GM18873 (cell line): ENCODE measurements around the gene FZD2.
"Not testable (repeated sequence)": the region's sequence is repeated elsewhere in the genome, so short reads cannot be mapped to it uniquely, and the experiment has no call there.

Experiments used
- ATAC-seq: cut with Tn5 transposase; IDR thresholded peaks from one replicate; pipeline ENCODE4 v1.9.1; 2021; ENCODE audit warnings: mild to moderate bottlenecking, moderate library complexity, moderate number of reproducible peaks; ENCODE audit not compliant: unreplicated experiment, low FRiP score

Gene FZD2

GRCh38 chr17:44556832-44557606, at the start of gene FZD2:
TSS of gene FZD2 (plus strand) at chr17:44557484. CDS start at chr17:44557689, 205 bp downstream.
- no peak for ATAC-seq

GRCh38 chr17:44511241-44512134, 45.8 kb upstream of the FZD2 start:
- not testable (repeated sequence) for ATAC-seq

GRCh38 chr17:44518032-44518431, 39.3 kb upstream of the FZD2 start:
- no peak for ATAC-seq

DNA sequence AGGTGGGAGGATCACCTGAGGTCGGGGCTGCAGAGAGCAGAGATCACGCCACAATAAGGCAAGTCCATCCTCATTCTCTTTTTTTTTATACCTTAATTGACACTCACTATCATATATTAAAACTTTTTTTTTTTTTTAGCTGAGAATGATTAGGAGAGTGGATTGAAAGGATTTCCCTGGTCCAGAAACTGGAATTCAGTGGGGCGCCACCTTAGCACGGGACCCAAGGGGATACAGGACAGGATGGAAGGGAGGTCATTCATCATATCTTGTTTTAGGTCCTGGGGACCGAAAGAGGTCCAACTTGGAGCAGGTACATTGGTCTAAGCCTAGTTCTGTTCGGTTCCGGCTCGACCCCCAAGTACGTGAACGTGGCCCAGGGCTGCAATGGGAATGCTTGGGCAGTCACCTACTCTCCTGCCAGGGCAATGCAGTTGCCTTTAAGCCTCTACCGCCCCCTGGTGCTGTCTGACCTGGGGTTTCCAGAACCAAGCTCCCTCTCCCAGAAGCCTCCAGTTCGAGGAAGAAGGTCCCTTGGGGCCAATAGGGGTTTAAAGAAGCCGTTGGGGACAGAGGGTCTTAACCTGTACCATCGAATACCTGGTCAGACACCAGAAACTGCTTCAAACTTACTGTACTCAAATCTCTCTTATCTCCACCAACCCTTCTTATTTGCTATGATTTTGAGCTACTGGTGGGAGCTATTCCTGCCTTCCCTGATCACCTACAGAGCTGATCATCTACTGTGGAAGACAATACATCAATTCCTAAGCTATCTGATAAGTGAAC, 34.2 kb upstream of the FZD2 start:
- ATAC-seq, result no peak

- no peak for ATAC-seq
These were observed 33.7 kb upstream of the FZD2 start for GRCh38 chr17:44523672-44523972.

DNA sequence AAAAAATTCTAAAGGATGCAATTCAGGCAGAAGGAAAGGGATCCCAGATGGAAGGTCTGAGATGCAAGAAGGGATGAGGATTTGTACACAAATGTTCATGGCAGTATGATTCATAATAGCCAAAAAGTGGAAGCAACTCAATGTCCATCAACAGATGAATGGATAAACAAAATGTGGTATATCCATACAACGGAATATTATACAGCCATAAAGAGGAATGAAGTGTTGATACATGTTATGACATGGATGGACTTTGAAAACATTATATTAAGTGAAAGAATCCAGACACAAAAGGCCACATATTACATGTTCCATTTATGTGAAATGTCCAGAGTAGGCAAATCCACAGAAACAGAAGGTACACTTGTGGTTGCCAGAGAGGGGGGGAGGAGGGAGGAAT, 30.2 kb upstream of the FZD2 start:
- no peak for ATAC-seq

DNA sequence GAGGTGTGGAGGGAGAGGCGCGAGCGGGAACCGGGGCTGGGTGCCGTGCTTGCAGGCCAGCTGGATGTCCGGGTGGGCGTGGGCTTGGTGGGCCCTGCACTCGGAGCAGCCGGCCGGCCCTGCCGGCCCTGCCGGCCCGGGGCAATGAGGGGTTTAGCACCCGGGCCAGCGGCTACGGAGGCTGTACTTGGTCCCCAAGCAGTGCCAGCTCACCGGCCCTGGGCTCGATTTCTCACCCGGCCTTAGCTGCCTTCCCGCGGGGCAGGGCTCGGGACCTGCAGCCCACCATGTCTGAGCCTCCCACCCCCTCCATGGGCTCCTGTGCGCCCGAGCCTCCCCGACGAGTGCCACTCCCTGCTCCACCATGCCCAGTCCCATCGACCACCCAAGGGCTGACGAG, 29.3 kb upstream of the FZD2 start:
- ATAC-seq, result no peak

DNA sequence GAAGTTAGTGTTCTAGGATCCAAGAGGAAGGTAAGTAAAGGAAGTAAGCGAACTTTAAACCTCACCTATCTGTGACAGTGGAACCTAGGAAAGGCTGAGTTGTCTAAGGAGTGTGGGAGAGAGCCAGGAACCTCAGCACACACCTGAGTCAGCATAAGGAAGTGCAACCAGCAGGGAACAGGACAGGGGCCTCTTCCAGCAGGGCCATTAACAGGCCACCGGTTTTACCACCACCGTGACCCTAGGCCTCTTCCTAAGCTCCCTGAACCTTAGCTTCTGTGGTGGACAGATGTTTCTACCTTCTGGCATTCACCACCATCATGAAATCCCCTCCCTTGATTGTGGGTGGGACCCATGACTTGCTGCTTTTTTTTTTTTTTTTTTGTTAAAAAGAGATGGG, 27.4 kb upstream of the FZD2 start:
- ATAC-seq, result no peak

- no peak for ATAC-seq
These were observed 26.3 kb upstream of the FZD2 start for GRCh38 chr17:44530896-44531418.

- no peak for ATAC-seq
These were observed 23.6 kb upstream of the FZD2 start for GRCh38 chr17:44533533-44534246.

- ATAC-seq, result no peak
These were observed 21.0 kb upstream of the FZD2 start for GRCh38 chr17:44536090-44536953.

- not testable (repeated sequence) for ATAC-seq
These were observed 19.4 kb upstream of the FZD2 start for GRCh38 chr17:44537922-44538321.

DNA sequence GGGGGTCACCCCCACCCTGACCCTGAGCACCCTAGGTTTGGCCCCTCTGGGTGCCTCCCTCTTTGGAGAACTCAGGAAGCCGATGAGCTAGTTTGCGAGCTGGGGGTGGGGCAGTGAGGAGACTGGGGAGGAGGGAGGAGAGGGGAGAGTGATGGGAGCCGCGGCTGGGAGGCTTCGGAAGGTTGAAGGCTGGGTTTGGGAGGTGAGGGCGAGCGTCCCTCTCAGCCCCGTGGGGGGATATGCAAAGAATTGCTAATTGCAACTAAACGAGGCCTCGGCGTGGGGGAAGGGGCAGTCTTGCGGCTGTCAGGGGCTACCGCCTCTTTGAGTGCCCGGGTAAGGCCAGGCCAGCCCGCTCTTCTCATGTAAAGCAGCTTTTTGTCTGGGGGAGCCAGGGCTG, 17.6 kb upstream of the FZD2 start:
- no peak for ATAC-seq

DNA sequence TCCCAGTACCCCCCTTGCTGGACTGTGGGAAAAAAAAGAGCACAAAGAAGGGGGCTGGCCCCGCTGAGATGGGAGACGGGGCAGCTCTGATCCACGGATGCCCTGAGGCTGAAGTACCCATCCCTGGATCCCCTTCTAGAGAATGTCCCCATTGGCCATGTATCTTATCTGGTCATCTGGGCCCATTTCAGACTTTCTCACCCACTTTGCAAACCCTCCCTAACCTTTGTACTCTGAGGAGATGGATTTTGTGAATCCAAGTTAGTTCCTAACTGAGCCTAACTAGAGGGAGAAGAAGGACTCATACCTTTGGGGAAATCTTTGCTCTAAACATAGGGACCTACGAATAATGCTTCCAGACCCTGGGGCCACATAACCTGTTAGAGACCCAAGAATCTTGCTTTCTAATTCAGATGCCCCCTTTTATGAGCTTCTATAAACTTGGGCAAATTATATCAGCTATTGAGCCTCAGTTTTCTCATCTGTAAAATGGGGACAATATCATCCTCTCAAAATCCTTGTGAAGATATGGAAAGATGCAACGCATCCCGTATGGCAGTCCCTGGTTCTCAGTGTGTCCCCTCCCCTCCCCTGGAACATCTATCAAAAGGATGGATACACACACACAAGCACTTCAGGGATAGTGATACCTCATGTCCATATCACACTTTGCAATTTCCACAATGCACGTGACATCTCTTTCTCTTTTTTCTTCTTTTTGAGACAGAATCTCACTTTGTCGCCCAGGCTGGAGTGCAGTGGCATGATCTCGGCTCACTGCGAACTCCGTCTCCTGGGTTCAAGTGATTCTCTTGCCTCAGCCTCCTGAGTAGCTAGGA, 16.8 kb upstream of the FZD2 start:
- no peak for ATAC-seq

DNA sequence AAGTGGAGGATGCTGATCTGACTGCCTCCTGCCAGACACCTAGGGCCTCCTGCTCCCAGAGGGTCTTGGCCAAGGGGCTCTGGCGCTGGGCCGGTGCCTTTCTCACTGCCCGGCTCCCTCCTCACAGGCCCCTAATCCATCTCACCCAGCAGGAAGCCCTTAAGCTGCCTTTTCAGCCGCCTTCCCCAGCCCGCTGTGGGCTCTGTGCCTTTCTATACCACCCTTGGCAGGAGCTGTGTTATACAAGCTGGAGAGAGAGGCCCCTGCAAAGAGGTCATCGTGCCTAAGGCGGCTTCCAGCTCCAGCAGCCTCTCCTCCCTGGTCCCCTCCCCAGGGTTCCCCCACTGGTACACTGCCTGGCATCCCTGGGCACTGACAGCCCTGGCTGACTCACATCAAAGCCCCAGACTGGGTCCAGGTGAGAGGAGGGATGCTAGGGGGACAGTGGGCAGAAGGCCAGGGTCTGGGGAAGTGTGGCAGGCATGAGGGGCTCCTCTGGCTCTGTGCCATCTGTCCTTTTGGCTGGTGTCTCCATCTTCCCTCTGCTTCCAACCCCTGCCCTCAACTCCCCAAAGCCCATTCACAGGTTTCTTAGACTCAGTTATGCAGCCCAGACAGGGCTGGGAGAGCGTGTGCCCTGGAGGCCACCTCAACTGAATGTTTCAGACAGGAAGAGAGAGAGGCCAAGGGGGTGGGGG, 15.3 kb upstream of the FZD2 start:
- ATAC-seq, result no peak

DNA sequence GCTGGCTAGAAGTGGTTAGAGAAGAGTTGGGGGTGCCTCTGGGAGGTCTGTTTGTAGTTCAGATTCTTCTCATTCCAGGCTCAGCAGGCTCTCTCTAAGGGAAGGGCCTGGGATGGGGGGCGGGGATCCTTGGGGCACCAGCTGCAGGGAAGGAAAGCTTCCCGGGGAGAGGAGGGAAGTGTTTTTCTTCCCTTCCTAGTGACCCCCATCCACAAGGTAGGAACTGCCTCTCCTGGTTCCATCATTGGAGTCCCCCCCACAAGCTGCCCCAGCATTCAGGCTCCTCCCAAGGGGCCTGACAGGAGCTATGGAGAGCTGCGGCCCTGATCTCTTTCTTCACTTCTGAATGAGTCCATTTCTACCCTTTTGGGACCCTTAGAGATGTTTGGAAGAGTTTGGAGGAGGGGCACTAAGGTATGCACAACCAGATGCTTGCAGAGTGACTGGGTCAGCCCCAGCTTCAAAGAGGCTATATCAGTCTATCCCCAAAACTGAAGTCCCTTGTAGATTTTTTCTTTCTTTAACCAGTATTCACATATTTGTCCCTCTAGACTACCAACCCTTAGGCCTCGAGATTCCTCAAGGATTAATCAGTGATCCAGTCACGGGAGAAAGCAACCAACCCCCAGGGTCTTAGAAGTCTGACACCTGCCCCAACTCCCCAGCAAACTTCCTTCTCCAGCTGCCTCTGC, 13.9 kb upstream of the FZD2 start:
- no peak for ATAC-seq

DNA sequence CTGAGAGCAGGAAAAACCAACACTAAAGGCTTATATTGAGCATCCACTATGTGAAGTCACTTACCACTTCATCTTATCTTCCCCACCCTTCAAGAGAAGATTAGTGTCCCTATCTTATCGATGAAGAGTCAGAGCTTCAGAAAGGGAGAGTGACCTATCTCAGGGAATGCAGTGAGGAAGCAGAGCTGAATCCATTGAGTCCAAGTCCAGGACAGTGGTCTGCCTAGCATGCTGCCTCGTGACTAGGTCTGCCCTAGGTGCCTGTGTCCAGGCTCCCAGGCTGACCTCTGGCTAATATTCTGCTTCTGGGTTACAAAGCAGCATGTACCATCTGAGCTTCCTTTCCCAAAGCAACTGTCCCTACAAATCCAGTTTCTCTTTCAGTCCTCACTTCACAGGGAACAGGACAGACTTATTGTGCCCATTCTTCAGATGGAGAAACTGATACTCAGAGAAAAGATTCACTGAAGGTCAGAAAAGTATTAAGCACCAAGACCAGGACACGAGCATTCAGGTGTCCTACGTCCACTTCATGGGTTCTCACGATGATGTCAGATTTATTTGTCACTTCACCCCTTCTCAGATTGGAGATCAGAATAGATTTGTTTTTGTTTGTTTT, 13.3 kb upstream of the FZD2 start:
- ATAC-seq, result no peak
